H1 (cell line): ENCODE measurements around the gene PPARGC1A. TPM values are rescaled to one million over a fixed set of nuclear protein-coding genes. Genes with fewer than 3 reads are reported as not detected.

Source experiments
- CTCF ChIA-PET: fragments of 300-600 bp; sonication (Branson Sonifier 250); formaldehyde crosslinking; loops from one replicate; lab custom pipeline; 2021; ENCODE audit not compliant: partially characterized antibody; lab: Charles Lee
- POLR2A ChIA-PET: fragments of 300-600 bp; sonication (Branson Sonifier 250); formaldehyde crosslinking; loops from one replicate; lab custom pipeline; 2021; ENCODE audit warnings: inconsistent platforms; ENCODE audit not compliant: partially characterized antibody; lab: Charles Lee
- DNase-seq, 2 experiments: peaks; one replicate each; pipeline versions ENCODE4 v3.0.0 to v3.0.0-alpha.2; 2010 to 2022; ENCODE audit warnings: low spot score in 2 of 2, low read depth in 1 of 2, mixed read lengths in 1 of 2
- FAIRE-seq: peaks from 2 replicates; lab custom pipeline; 2011; peaks lifted over from hg19 to GRCh38; lab: Jason Lieb, UNC
- H2AFZ ChIP-seq: 2 replicates; pipeline ENCODE4 v1.8.1; 2012; ENCODE audit warnings: low read length, inconsistent platforms
- H2AK5ac ChIP-seq: 2 replicates; pipeline ENCODE4 v1.6.1; 2013; ENCODE audit warnings: low read depth, low read length
- H2BK120ac ChIP-seq: replicated peaks from 2 replicates; pipeline ENCODE3; 2013; ENCODE audit warnings: low read depth, low read length, inconsistent platforms
- H2BK12ac ChIP-seq: 2 replicates; pipeline ENCODE4 v1.6.1; 2013; ENCODE audit warnings: low read depth, low read length
- H2BK15ac ChIP-seq: 2 replicates; pipeline ENCODE4 v1.6.1; 2013; ENCODE audit warnings: low read length
- H2BK20ac ChIP-seq: 2 replicates; pipeline ENCODE4 v1.6.1; 2013; ENCODE audit warnings: low read length
- H2BK5ac ChIP-seq: 2 replicates; pipeline ENCODE4 v1.6.1; 2013; ENCODE audit warnings: low read depth, low read length
- H3K14ac ChIP-seq: 2 replicates; pipeline ENCODE4 v1.6.1; 2013; ENCODE audit warnings: inconsistent platforms; ENCODE audit not compliant: insufficient read length
- H3K18ac ChIP-seq: 2 replicates; pipeline ENCODE4 v1.6.1; 2013; ENCODE audit warnings: low read length; ENCODE audit errors: extremely low read depth
- H3K23ac ChIP-seq: 2 replicates; pipeline ENCODE4 v1.6.1; 2013; ENCODE audit warnings: inconsistent platforms; ENCODE audit not compliant: insufficient read length
- H3K23me2 ChIP-seq: 2 replicates; pipeline ENCODE4 v1.6.1; 2013; ENCODE audit warnings: low read depth, low read length
- H3K27ac ChIP-seq: 2 replicates; pipeline ENCODE4 v1.6.1; 2011; ENCODE audit warnings: low read depth, low read length, inconsistent platforms
- H3K27me3 ChIP-seq, 4 experiments: replicated peaks in 1 of 4; 1 replicate in 1 of 4; 2 replicates in 3 of 4; pipeline versions ENCODE4 v1.6.1 to v1.8.1; 2011 to 2013; ENCODE audit warnings: low read length in 3 of 4, mild to moderate bottlenecking in 3 of 4, inconsistent platforms in 2 of 4, mixed read lengths in 2 of 4, moderate library complexity in 1 of 4; ENCODE audit not compliant: control insufficient read depth in 3 of 4, insufficient read depth in 3 of 4; ENCODE audit errors: extremely low read depth in 1 of 4
- H3K36me3 ChIP-seq, 4 experiments: 2 replicates each; pipeline versions ENCODE4 v1.6.1 to v1.8.1; 2011 to 2013; ENCODE audit warnings: mild to moderate bottlenecking in 4 of 4, low read length in 3 of 4, moderate library complexity in 2 of 4, control low read depth in 1 of 4, inconsistent platforms in 1 of 4; ENCODE audit not compliant: insufficient read depth in 4 of 4, control insufficient read depth in 2 of 4
- H3K4ac ChIP-seq: replicated peaks from 2 replicates; pipeline ENCODE3; 2013; ENCODE audit warnings: low read length, low read depth, mixed read lengths, inconsistent platforms; ENCODE audit not compliant: insufficient read length
- H3K4me1 ChIP-seq, 4 experiments: replicated peaks in 1 of 4; 1 replicate in 1 of 4; 2 replicates in 3 of 4; pipeline versions ENCODE4 v1.6.1 to v1.8.1; 2011 to 2013; ENCODE audit warnings: low read length in 3 of 4, inconsistent platforms in 2 of 4, mixed read lengths in 1 of 4; ENCODE audit not compliant: insufficient read depth in 4 of 4, control insufficient read depth in 3 of 4
- H3K4me2 ChIP-seq, 2 experiments: 2 replicates each; pipeline versions ENCODE4 v1.6.1 to v1.8.1; 2011 to 2013; ENCODE audit warnings: low read depth in 2 of 2, low read length in 2 of 2, control low read depth in 1 of 2, inconsistent platforms in 1 of 2, mild to moderate bottlenecking in 1 of 2; ENCODE audit not compliant: insufficient read depth in 1 of 2
- H3K4me3 ChIP-seq, 4 experiments: fragments of 200-600, 300-600 bp in 1 of 4; sonication (generic), shearing (Covaris generic), sonication (Bioruptor Twin) in 1 of 4; 2 replicates each; pipeline versions ENCODE4 v1.5.1 to v1.8.1; 2011 to 2016; ENCODE audit warnings: low read length in 4 of 4, low read depth in 3 of 4, control low read depth in 2 of 4, inconsistent platforms in 2 of 4, mild to moderate bottlenecking in 2 of 4, mixed read lengths in 1 of 4, moderate library complexity in 1 of 4; ENCODE audit not compliant: insufficient read depth in 2 of 4; ENCODE audit errors: extremely low read depth in 1 of 4
- H3K56ac ChIP-seq: replicated peaks from 2 replicates; pipeline ENCODE3; 2013; ENCODE audit warnings: low read depth, mild to moderate bottlenecking, mixed read lengths, low read length, inconsistent platforms; ENCODE audit not compliant: insufficient read length
- H3K79me1 ChIP-seq: 2 replicates; pipeline ENCODE4 v1.6.1; 2013; ENCODE audit warnings: low read depth, low read length, control low read depth
- H3K79me2 ChIP-seq, 2 experiments: 2 replicates each; pipeline versions ENCODE4 v1.6.1 to v1.8.1; 2012 to 2013; ENCODE audit warnings: low read length in 2 of 2, mild to moderate bottlenecking in 2 of 2, inconsistent platforms in 1 of 2; ENCODE audit not compliant: insufficient read depth in 2 of 2, control insufficient read depth in 1 of 2
- H3K9ac ChIP-seq, 4 experiments: replicated peaks in 1 of 4; 1 replicate in 1 of 4; 2 replicates in 3 of 4; pipeline versions ENCODE4 v1.6.1 to v1.8.1; 2011 to 2013; ENCODE audit warnings: low read depth in 3 of 4, low read length in 3 of 4, control low read depth in 2 of 4, mild to moderate bottlenecking in 2 of 4, moderate library complexity in 2 of 4, inconsistent platforms in 1 of 4; ENCODE audit errors: extremely low read depth in 1 of 4
- H3K9me3 ChIP-seq, 2 experiments: 2 replicates each; pipeline versions ENCODE4 v1.6.1 to v1.8.1; 2012 to 2013; ENCODE audit warnings: mild to moderate bottlenecking in 2 of 2, moderate library complexity in 2 of 2, control low read depth in 1 of 2, inconsistent platforms in 1 of 2, low read depth in 1 of 2, low read length in 1 of 2, mixed read lengths in 1 of 2; ENCODE audit not compliant: insufficient read depth in 2 of 2
- H4K20me1 ChIP-seq, 2 experiments: replicated peaks in 1 of 2; 2 replicates each; pipeline versions ENCODE3 to v1.8.1; 2011 to 2013; ENCODE audit warnings: inconsistent platforms in 2 of 2, low read length in 2 of 2, mild to moderate bottlenecking in 1 of 2; ENCODE audit not compliant: insufficient read depth in 2 of 2, control insufficient read depth in 1 of 2
- H4K5ac ChIP-seq: 2 replicates; pipeline ENCODE4 v1.6.1; 2013; ENCODE audit warnings: low read length, low read depth, mixed read lengths, inconsistent platforms; ENCODE audit not compliant: insufficient read length
- H4K8ac ChIP-seq: 2 replicates; pipeline ENCODE4 v1.8.0; 2013; ENCODE audit warnings: mild to moderate bottlenecking, moderate library complexity, low read length, inconsistent platforms; ENCODE audit not compliant: insufficient read depth; ENCODE audit errors: extremely low read depth
- H4K91ac ChIP-seq: replicated peaks from 2 replicates; pipeline ENCODE3; 2013; ENCODE audit warnings: low read length, mixed read lengths, inconsistent platforms; ENCODE audit not compliant: insufficient read length
- CBX5 ChIP-seq: fragments of 300-800, 300-1000 bp; sonication (generic); IDR thresholded peaks from 2 replicates; pipeline ENCODE4 v1.7.1; 2016; ENCODE audit warnings: antibody characterized with exemption, low read length, low read depth
- CTCF ChIP-seq, 3 experiments: IDR thresholded peaks; 1 replicate in 2 of 3; 2 replicates in 1 of 3; pipeline versions ENCODE4 v1.5.1 to v1.6.1; 2011; ENCODE audit warnings: low read length in 3 of 3, mild to moderate bottlenecking in 3 of 3, inconsistent platforms in 2 of 3, low read depth in 1 of 3, moderate library complexity in 1 of 3; ENCODE audit not compliant: insufficient read depth in 1 of 3; ENCODE audit errors: control extremely low read depth in 1 of 3
- FOSL1 ChIP-seq: IDR thresholded peaks from 2 replicates; pipeline ENCODE4 v1.6.1; 2011; ENCODE audit warnings: mild to moderate bottlenecking, low read depth, low read length, moderate library complexity; ENCODE audit not compliant: insufficient read depth
- GABPA ChIP-seq: IDR thresholded peaks from 2 replicates; pipeline ENCODE4 v1.6.1; 2011; ENCODE audit warnings: mild to moderate bottlenecking, low read length, moderate library complexity, borderline replicate concordance; ENCODE audit not compliant: insufficient read depth
- HDAC6 ChIP-seq: IDR thresholded peaks from one replicate; pipeline ENCODE4 v1.7.1; 2012; ENCODE audit warnings: low read depth, mild to moderate bottlenecking, inconsistent platforms, low read length, moderate library complexity
- MAFK ChIP-seq: IDR thresholded peaks from 2 replicates; pipeline ENCODE4 v1.6.1; 2012; ENCODE audit warnings: low read depth, mild to moderate bottlenecking, improper control_type of control experiment, low read length
- SP2 ChIP-seq: IDR thresholded peaks from 2 replicates; pipeline ENCODE4 v1.6.1; 2012; ENCODE audit warnings: mild to moderate bottlenecking, low read length, inconsistent platforms
- SRF ChIP-seq: IDR thresholded peaks from 2 replicates; pipeline ENCODE4 v1.6.1; 2011; ENCODE audit warnings: mild to moderate bottlenecking, low read depth, low read length, moderate library complexity
- TBP ChIP-seq: IDR thresholded peaks from 2 replicates; pipeline ENCODE4 v1.6.1; 2011; ENCODE audit warnings: low read depth, low read length, improper control_type of control experiment
- WGBS, 2 experiments: shearing (Covaris generic) in 1 of 2; methylation state at CpG; one replicate each; pipeline versions ENCODE4 v1.1.6 to v1.1.7; 2013 to 2015; ENCODE audit warnings: low lambda C conversion rate in 2 of 2, mixed read lengths in 2 of 2, inconsistent platforms in 1 of 2, low coverage in 1 of 2, missing lambda C conversion rate in 1 of 2; ENCODE audit not compliant: insufficient replicate concordance in 2 of 2, insufficient coverage in 1 of 2, insufficient read length in 1 of 2; ENCODE audit errors: extremely low coverage in 1 of 2, missing lambda C conversion rate in 1 of 2; 5-methylcytosine and 5-hydroxymethylcytosine counted together
- polyA plus RNA-seq, 7 experiments: library from polyadenylated mRNA; depleted of rRNA in 3 of 7; stranded (reverse) in 5 of 7; unstranded in 2 of 7; fragments of >200 nt in 5 of 7; fragments of 200-250 nt in 2 of 7; gene quantifications; 1 replicate in 5 of 7; 2 replicates in 1 of 7; 4 replicates in 1 of 7; pipeline versions ENCODE4 v1.2.1 to v1.2.3, GENCODE V29; 2011 to 2013; ENCODE audit warnings: missing spikeins in 2 of 7, mixed read lengths in 2 of 7
- total RNA-seq: library from RNA; stranded (reverse); fragmentation: NEBNext Ultra II Directional; extraction: Animal tissue kit (Norgen Biotek cat#: 25700); gene quantifications from 2 replicates; pipeline ENCODE4 v1.2.1, GENCODE V29; 2021

Gene PPARGC1A
- total and polyA plus RNA-seq, 2 of the 8 experiments (the other 6 are each of a cell fraction or from before 2014, with no cell fraction given) = 0.54 to 1.4 TPM

GRCh38 chr4:23866450-23867075, 23.3 kb downstream of the PPARGC1A start:
- no peak overlapping the region for H2AFZ ChIP-seq
- no peak overlapping the region for H3K9ac ChIP-seq
- H3K27ac ChIP-seq = no peak overlapping the region
- H2AK5ac ChIP-seq = no peak overlapping the region
- H4K8ac ChIP-seq = no peak overlapping the region
- H2BK12ac ChIP-seq = no peak overlapping the region
- no peaks in the 10 kb centered on the region for H4K20me1 ChIP-seq
- no peak overlapping the region for H4K5ac ChIP-seq
- H4K91ac ChIP-seq = no peak overlapping the region
- H3K23me2 ChIP-seq = no peaks in the 10 kb centered on the region; the same call in 1 of the 2 replicates
- POLR2A ChIA-PET = interaction anchor here (1.2 kb wide), 1 partner anchor 22 kb away, joined by 4 read pairs; no protein-coding TSS in a partner anchor
- H2BK120ac ChIP-seq = no peak overlapping the region
- H3K14ac ChIP-seq = no peak overlapping the region
- no peak overlapping the region for H3K56ac ChIP-seq
- DNase-seq (no peak), FAIRE-seq (no peak)
- no peak overlapping the region for H3K4ac ChIP-seq
- no peaks in the 10 kb centered on the region for H3K4me1 ChIP-seq
- no peak overlapping the region for H2BK20ac ChIP-seq
- no peaks in the 10 kb centered on the region for H3K79me2 ChIP-seq
- no peaks in the 10 kb centered on the region for H3K79me1 ChIP-seq
- no peaks in the 10 kb centered on the region for H3K36me3 ChIP-seq
- CTCF ChIA-PET = interaction anchor here (0.6 to 0.8 kb wide), 2 partner anchors 9 to 868 kb away, joined by 3 to 4 read pairs; no protein-coding TSS in a partner anchor
- H3K4me3 ChIP-seq = no peak overlapping the region
- H3K18ac ChIP-seq = no peak overlapping the region
- H3K9me3 ChIP-seq = no peaks in the 10 kb centered on the region
- H3K23ac ChIP-seq = no peak overlapping the region
- H3K4me2 ChIP-seq = no peak overlapping the region
- H2BK5ac ChIP-seq = no peak overlapping the region
- WGBS, 2 experiments = 89% methylated on average over 11 of the region's 11 CpGs; no CpG with 5 or more reads in 1 of the 2 experiments
- no peaks in the 10 kb centered on the region for H3K27me3 ChIP-seq
- H2BK15ac ChIP-seq = no peak overlapping the region
- TF ChIP-seq TBP = no peak
- TF ChIP-seq HDAC6 = no peak
- no peak for TF ChIP-seq SP2
- no peak for TF ChIP-seq CTCF (IDR thresholded peaks at IDR 0.05; ENCODE audit: control extremely low read depth in 1 of 3, insufficient read depth in 1 of 3, low read depth in 1 of 3, low read length in 3 of 3)
- TF ChIP-seq CBX5 = no peak
- no peak for TF ChIP-seq FOSL1
- TF ChIP-seq GABPA = no peak
- no peak for TF ChIP-seq MAFK
- no peak for TF ChIP-seq SRF
